Retinal pigment epithelial cell (primary cell): ENCODE data around the gene STK24.

Experiments used
- DNase-seq: peaks from one replicate; pipeline ENCODE4 v3.0.0-alpha.2; 2010; ENCODE audit warnings: low read depth
- H3K4me3 ChIP-seq: 2 replicates; pipeline ENCODE4 v1.5.1; 2011; ENCODE audit warnings: mild to moderate bottlenecking, low read length, control low read depth, moderate library complexity
- CTCF ChIP-seq: conservative IDR thresholded peaks from 2 replicates; pipeline ENCODE4 v1.5.1; 2011; ENCODE audit warnings: low read depth, low read length, control low read depth, inconsistent platforms

Gene STK24

GRCh38 chr13:98403076-98403475, 173.8 kb downstream of the STK24 start:
- TF ChIP-seq CTCF: no peak
- no peak overlapping the region for H3K4me3 ChIP-seq
- DNase-seq: no peak

GRCh38 chr13:98401934-98402333, 175.0 kb downstream of the STK24 start:
- DNase-seq: no peak
- no peak overlapping the region for H3K4me3 ChIP-seq
- TF ChIP-seq CTCF: no peak

- TF ChIP-seq CTCF: no peak
- no peak for DNase-seq
- no peak overlapping the region for H3K4me3 ChIP-seq
Observed at GRCh38 chr13:98399756-98400155, 177.2 kb downstream of the STK24 start.

- TF ChIP-seq CTCF: no peak
- H3K4me3 ChIP-seq: no peak overlapping the region
- DNase-seq: no peak
Observed at GRCh38 chr13:98398581-98398980, 178.3 kb downstream of the STK24 start.

- DNase-seq: no peak
- no peak overlapping the region for H3K4me3 ChIP-seq
- no peak for TF ChIP-seq CTCF
Observed at GRCh38 chr13:98397861-98398260, 179.0 kb downstream of the STK24 start.

- peak; percentile 44 for TF ChIP-seq CTCF
- DNase-seq: no peak
Observed at GRCh38 chr13:98397221-98397620, 179.7 kb downstream of the STK24 start.

GRCh38 chr13:98396071-98396710, 180.7 kb downstream of the STK24 start:
- TF ChIP-seq CTCF: no peak
- no peak for DNase-seq
- no peak overlapping the region for H3K4me3 ChIP-seq

More at GRCh38 chr13:98397221-98397620, 179.7 kb downstream of the STK24 start:
- no peak overlapping the region for H3K4me3 ChIP-seq
